ENCODE data around the gene UPP1. TPM values are rescaled to one million over a fixed set of nuclear protein-coding genes. Genes with fewer than 3 reads are reported as not detected.

Gene UPP1
- total and polyA plus RNA-seq, 2 of the 13 experiments (the other 11 are each of a cell fraction or from before 2014, with no cell fraction given), result 5.7 to 9.8 TPM

DNA sequence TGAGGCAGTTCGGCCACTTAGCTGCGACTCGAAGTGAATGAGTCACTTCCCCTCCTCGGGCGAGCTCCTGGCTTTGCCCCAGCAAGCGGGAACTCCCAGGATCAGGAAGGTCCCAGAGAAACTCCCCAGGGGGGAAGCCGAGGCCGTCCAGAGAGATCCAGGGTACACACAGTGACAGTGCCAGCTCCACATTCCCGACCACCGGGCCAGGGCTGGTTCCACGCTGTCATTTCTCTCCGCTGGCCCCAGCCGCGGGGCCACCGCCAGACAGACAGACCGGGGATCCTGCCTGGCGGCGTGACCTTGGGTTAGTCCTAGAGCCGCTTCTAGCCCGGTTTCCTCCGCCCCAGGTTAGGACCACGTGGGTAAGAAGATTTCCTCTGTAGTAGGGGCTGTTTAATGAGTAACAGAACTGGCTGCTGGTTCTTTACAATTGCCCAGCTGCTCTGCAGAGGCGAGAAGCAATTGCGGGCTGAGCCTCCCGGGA lies 463 bp upstream of the UPP1 start (continued):
- TF ChIP-seq TERF1 (CRISPR knock-in tag; IDR thresholded peaks at IDR 0.05) (no peak), ZNF567 (CRISPR knock-in tag; IDR thresholded peaks at IDR 0.05; ENCODE audit: borderline replicate concordance) (no peak), ZBTB20 (CRISPR knock-in tag; IDR thresholded peaks at IDR 0.05; ENCODE audit: borderline replicate concordance, low read depth) (peak; percentile 15; the same call in 1 of the 2 replicates), TAF15 (IDR thresholded peaks at IDR 0.05; ENCODE audit: low read depth, low read length, poor library complexity, severe bottlenecking) (peak; percentile 46), ZNF800 (CRISPR knock-in tag; IDR thresholded peaks at IDR 0.05) (no peak), ZNF878 (CRISPR knock-in tag; IDR thresholded peaks at IDR 0.05) (no peak), ZNF17 (CRISPR knock-in tag; IDR thresholded peaks at IDR 0.05) (no peak), HMG20B (CRISPR knock-in tag; conservative IDR thresholded peaks at IDR 0.05) (no peak), E2F5 (CRISPR knock-in tag; conservative IDR thresholded peaks at IDR 0.05) (no peak), KLF12 (CRISPR knock-in tag; IDR thresholded peaks at IDR 0.05; ENCODE audit: borderline replicate concordance) (no peak), KDM6A (CRISPR knock-in tag; IDR thresholded peaks at IDR 0.05; ENCODE audit: low read depth) (no peak; the same call in 1 of the 2 replicates), ZNF337 (CRISPR knock-in tag; IDR thresholded peaks at IDR 0.05; ENCODE audit: borderline replicate concordance, low read depth) (no peak), HNRNPK (IDR thresholded peaks at IDR 0.05; ENCODE audit: low read depth, low read length, poor library complexity, severe bottlenecking) (no peak), ZKSCAN5 (CRISPR knock-in tag; IDR thresholded peaks at IDR 0.05) (no peak), MYC (CRISPR knock-in tag; IDR thresholded peaks at IDR 0.05; ENCODE audit: borderline replicate concordance) (peak; percentile 46; the same call in 1 of the 2 replicates), CEBPG (CRISPR knock-in tag; IDR thresholded peaks at IDR 0.05) (peak; percentile 78), RXRA (CRISPR knock-in tag; IDR thresholded peaks at IDR 0.05) (no peak), AHR (CRISPR knock-in tag; IDR thresholded peaks at IDR 0.05) (no peak), SP4 (CRISPR knock-in tag; IDR thresholded peaks at IDR 0.05) (no peak), ZNF616 (CRISPR knock-in tag; IDR thresholded peaks at IDR 0.05; ENCODE audit: low read depth) (no peak), ZNF7 (CRISPR knock-in tag; IDR thresholded peaks at IDR 0.05) (no peak), ZBTB37 (CRISPR knock-in tag; IDR thresholded peaks at IDR 0.05) (0 out of 2 replicates have a peak, but pooled peaks have one; percentile 54), SYNCRIP (IDR thresholded peaks at IDR 0.05; ENCODE audit: insufficient read depth, low read depth, low read length) (no peak), ZNF24 (IDR thresholded peaks at IDR 0.05) (no peak), REPIN1 (CRISPR knock-in tag; IDR thresholded peaks at IDR 0.05; ENCODE audit: borderline replicate concordance, low read depth) (no peak; the same call in none of the 2 replicates)
- TF ChIP-seq, protein P1, sequence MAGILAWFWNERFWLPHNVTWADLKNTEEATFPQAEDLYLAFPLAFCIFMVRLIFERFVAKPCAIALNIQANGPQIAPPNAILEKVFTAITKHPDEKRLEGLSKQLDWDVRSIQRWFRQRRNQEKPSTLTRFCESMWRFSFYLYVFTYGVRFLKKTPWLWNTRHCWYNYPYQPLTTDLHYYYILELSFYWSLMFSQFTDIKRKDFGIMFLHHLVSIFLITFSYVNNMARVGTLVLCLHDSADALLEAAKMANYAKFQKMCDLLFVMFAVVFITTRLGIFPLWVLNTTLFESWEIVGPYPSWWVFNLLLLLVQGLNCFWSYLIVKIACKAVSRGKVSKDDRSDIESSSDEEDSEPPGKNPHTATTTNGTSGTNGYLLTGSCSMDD (CRISPR knock-in tag; IDR thresholded peaks at IDR 0.05), result no peak

Data from HepG2 (cell line).